Astrocyte (in vitro differentiated cells and primary cell): ENCODE measurements around the gene LYPD6.

ENCODE experiments used
- CTCF ChIP-seq: IDR thresholded peaks from 2 replicates; pipeline ENCODE4 v1.5.1; 2011; ENCODE audit warnings: low read depth, mild to moderate bottlenecking, inconsistent platforms, low read length, moderate library complexity; ENCODE audit not compliant: insufficient read depth
- EZH2 ChIP-seq: IDR thresholded peaks from 2 replicates; pipeline ENCODE4 v1.6.1; 2012; ENCODE audit warnings: mild to moderate bottlenecking, low read length, inconsistent platforms; ENCODE audit not compliant: insufficient read depth

DNA sequence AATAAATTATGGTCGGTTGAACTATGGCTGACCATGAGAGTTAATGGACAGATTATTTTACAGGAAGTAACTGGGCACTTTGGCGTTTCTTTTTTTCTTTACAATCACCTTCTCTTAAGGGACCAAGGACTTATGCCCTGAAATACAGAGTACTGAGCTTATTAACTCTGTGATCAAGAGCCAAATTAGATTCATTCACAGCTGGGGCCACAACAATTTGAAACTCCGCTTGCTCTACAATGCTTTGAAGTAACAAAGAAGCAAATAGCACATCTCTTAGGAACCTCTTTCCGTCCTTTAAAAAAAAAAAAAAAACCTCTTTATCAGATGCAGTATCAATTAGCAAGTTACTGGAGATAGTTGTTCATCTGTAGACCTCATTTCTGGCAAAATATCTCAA lies 112.0 kb downstream of the LYPD6 start:
- TF ChIP-seq CTCF, result no peak
- TF ChIP-seq EZH2, result no peak
